ENCODE data around the gene TTLL8.

TTLL8 gene

DNA sequence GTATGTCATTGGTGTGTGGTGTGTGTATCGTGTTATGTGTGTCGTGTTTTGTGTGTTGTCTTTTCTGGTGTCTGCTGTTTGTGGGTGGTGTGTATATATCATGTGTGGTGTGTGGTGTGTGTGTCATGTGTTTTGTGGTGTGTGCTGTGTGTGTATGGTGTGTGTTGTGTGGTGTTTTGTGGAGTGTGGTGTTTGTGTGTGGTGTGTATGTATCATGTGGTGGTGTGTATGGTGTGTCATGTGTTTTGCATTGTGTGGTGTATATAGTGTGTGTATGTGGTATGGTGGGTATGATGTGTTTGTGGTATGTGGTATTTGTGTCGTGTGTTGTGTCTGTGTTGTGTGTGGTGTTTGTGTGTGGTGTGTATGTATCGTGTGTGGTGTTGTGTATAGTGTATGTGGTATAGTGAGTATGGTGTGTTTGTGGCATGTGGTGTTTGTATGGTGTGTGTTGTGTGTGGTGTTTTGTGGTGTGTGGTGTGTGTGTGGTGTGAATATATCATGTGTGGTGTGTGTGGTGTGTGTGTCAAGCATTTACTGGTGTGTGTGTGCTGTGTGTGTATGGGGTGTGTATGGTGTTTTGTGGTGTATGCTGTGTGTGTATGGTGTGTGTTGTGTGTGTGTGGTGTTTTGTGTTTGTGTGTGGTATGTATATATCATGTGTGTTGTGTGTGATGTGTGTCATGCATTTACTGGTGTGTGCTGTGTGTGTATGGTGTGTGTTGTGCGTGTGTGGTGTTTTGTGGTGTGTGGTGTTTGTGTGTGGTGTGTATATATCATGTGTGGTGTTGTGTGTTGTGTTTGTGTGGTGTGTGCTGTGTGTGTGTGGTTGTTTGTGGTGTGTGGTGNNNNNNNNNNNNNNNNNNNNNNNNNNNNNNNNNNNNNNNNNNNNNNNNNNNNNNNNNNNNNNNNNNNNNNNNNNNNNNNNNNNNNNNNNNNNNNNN lies 84.8 kb downstream of the TTLL8 start:
- H3K4me3 ChIP-seq (ENCODE audit: low read length), result no peak overlapping the region
- peak; percentile 56 for DNase-seq

DNA sequence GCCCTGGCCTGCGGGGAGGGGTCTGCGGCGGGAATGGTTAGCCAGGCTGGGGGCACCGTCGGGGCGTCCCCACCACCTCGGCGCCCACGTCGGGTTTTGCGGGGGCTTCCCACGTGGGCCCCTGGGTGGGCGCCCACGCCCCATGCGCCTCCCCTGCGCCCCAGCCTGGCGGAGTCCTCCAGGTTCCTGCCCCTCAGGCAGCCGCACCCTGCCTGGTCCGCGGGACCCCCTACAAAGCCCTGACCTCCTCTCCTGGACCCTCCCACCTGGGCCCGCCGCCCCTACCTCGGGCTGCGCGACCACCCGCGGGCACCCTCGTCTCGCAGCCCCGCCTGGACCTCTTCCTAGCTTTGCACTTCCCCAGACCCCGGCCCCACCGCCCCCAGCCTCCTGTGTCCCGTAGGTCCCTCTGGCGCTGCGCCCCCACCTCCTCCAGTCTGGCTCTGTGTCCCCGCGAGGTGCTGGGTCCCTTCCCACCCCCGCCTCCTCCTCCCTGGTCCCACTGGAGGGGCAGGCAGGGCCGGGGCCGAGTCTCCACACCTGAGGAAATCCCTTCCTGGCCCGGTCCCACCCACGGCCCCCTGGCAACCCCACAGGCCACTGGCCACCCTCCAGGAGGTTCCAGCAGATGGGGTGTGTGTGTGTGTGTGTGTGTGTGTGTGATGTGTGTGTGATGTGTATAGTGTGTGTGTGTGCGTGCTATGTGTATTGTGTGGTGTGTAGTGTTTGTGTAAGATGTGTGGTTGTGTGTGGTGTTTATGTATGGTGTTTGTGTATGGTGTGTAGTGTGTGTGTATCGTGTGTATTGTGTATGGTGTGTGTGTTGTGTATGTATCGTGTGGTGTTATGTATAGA lies 85.7 kb downstream of the TTLL8 start:
- DNase-seq, result no peak

More for the DNA sequence above, 84.8 kb downstream of the TTLL8 start:
- H3K18ac ChIP-seq (ENCODE audit: low read length), result no peak overlapping the region
- no peaks in the 10 kb centered on the region for H3K4me1 ChIP-seq (ENCODE audit: control insufficient read depth, low read depth, low read length)
- no peak overlapping the region for H2BK15ac ChIP-seq (replicated peaks; ENCODE audit: low read depth)
- H4K5ac ChIP-seq (ENCODE audit: low read length), result no peak overlapping the region
- H3K4me2 ChIP-seq (ENCODE audit: low read length), result no peak overlapping the region
- H4K8ac ChIP-seq (ENCODE audit: low read depth, low read length), result no peak overlapping the region
- no peak overlapping the region for H2BK5ac ChIP-seq (ENCODE audit: low read length)
- no peaks in the 10 kb centered on the region for H3K79me2 ChIP-seq (ENCODE audit: control insufficient read depth, insufficient read depth, low read length)
- no peak overlapping the region for H3K9ac ChIP-seq (ENCODE audit: low read length)
- no peak overlapping the region for H3K56ac ChIP-seq (ENCODE audit: low read length)
- H2BK120ac ChIP-seq (ENCODE audit: low read depth, low read length), result no peak overlapping the region
- H3K4ac ChIP-seq (ENCODE audit: low read depth, low read length), result no peak overlapping the region
- H2AK5ac ChIP-seq (ENCODE audit: low read length), result no peak overlapping the region
- 100% methylated on average over 5 of the region's 5 CpGs for WGBS (ENCODE audit: extremely low coverage, insufficient coverage, low lambda C conversion rate)
- no peaks in the 10 kb centered on the region for H3K79me1 ChIP-seq (ENCODE audit: low read length)
- H3K27ac ChIP-seq (ENCODE audit: low read depth, low read length), result no peak overlapping the region
- peaks cover 6% of the 10 kb centered on the region for H3K27me3 ChIP-seq (ENCODE audit: insufficient read depth, low read length, poor library complexity)
- H3K23ac ChIP-seq (ENCODE audit: low read length), result no peak overlapping the region
- H3K36me3 ChIP-seq (ENCODE audit: control insufficient read depth, insufficient read depth, low read length), result no peaks in the 10 kb centered on the region

DNA sequence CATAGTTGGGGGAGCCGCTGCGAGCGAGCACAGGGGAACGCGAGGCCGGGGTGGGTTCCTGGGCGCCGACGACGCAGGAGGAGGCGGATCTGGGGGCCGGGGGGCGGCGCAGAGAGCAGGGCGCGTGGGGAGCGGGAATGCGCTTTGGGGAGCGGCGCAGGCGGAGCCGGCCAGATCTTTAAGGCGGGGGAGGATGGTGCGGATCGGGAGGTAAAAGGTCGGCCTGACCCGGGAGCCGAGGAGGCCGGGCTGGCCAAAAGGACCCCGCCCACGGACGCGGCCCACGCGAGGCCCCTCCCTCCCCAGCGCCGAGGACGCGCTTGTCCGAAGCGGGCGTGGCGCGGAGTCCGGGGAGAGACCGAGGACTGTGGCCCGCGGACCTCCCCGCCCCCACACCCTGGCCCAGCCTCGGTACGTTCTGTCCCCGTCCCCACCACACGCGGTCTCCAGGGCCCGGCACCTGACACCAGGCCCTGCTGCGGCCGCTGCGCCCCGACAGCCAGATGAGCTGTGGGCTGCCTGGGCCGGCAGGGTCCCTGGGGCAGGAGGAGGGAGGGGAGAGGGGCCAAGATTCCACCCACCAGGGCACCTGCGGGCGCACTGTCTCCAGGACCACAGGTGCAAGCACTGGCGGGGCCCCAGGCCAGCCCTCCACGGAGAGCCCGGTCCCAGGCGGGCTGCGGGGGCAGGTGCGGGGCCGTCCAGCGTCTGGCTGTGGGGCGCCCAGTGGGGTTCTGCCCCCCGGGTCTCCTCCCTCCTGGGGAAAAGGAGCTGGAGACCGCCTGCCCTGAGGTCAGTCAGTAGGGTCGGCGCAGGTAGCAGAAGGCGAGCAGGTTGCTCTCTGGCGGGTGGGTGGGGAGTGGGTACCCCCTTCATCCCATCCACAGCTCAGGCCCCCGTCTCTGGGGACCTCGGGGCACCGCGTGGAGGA lies 86.6 kb downstream of the TTLL8 start:
- WGBS (ENCODE audit: extremely low coverage, insufficient coverage, low lambda C conversion rate), result no CpG with 5 or more reads among the region's 81 CpGs
- no peaks in the 10 kb centered on the region for H3K79me2 ChIP-seq (ENCODE audit: control insufficient read depth, insufficient read depth, low read length)
- H4K8ac ChIP-seq (ENCODE audit: low read depth, low read length), result no peak overlapping the region
- H3K4me2 ChIP-seq (ENCODE audit: low read length), result peak overlapping the region; percentile 29
- H3K23ac ChIP-seq (ENCODE audit: low read length), result no peak overlapping the region
- no peak overlapping the region for H3K4ac ChIP-seq (ENCODE audit: low read depth, low read length)
- no peaks in the 10 kb centered on the region for H3K4me1 ChIP-seq (ENCODE audit: control insufficient read depth, low read depth, low read length)
- DNase-seq, result no peak
- H2BK5ac ChIP-seq (ENCODE audit: low read length), result no peak overlapping the region
- peaks cover 6% of the 10 kb centered on the region for H3K27me3 ChIP-seq (ENCODE audit: insufficient read depth, low read length, poor library complexity)
- no peak overlapping the region for H3K4me3 ChIP-seq (ENCODE audit: low read length)
- peak overlapping the region; percentile 11 for H3K18ac ChIP-seq (ENCODE audit: low read length)
- no peak overlapping the region for H3K27ac ChIP-seq (ENCODE audit: low read depth, low read length)
- no peak overlapping the region for H4K5ac ChIP-seq (ENCODE audit: low read length)
- no peak overlapping the region for H2BK15ac ChIP-seq (replicated peaks; ENCODE audit: low read depth)
- H2BK120ac ChIP-seq (ENCODE audit: low read depth, low read length), result no peak overlapping the region
- no peaks in the 10 kb centered on the region for H3K36me3 ChIP-seq (ENCODE audit: control insufficient read depth, insufficient read depth, low read length)
- H3K56ac ChIP-seq (ENCODE audit: low read length), result peak overlapping the region; percentile 58
- peak overlapping the region; percentile 36 for H3K9ac ChIP-seq (ENCODE audit: low read length)
- H2AK5ac ChIP-seq (ENCODE audit: low read length), result no peak overlapping the region
- H3K79me1 ChIP-seq (ENCODE audit: low read length), result no peaks in the 10 kb centered on the region

More for the DNA sequence above, 85.7 kb downstream of the TTLL8 start:
- Histone ChIP-seq H3K4me1 (ENCODE audit: control insufficient read depth, low read depth, low read length) (no peaks in the 10 kb centered on the region), H2AK5ac (ENCODE audit: low read length) (no peak overlapping the region), H3K4me2 (ENCODE audit: low read length) (no peak overlapping the region), H3K4ac (ENCODE audit: low read depth, low read length) (no peak overlapping the region), H3K9ac (ENCODE audit: low read length) (no peak overlapping the region), H2BK120ac (ENCODE audit: low read depth, low read length) (no peak overlapping the region), H3K79me1 (ENCODE audit: low read length) (no peaks in the 10 kb centered on the region), H3K56ac (ENCODE audit: low read length) (no peak overlapping the region), H3K27ac (ENCODE audit: low read depth, low read length) (no peak overlapping the region), H3K79me2 (ENCODE audit: control insufficient read depth, insufficient read depth, low read length) (no peaks in the 10 kb centered on the region), H2BK5ac (ENCODE audit: low read length) (no peak overlapping the region), H4K5ac (ENCODE audit: low read length) (no peak overlapping the region), H3K23ac (ENCODE audit: low read length) (no peak overlapping the region), H3K36me3 (ENCODE audit: control insufficient read depth, insufficient read depth, low read length) (no peaks in the 10 kb centered on the region), H3K18ac (ENCODE audit: low read length) (no peak overlapping the region), H4K8ac (ENCODE audit: low read depth, low read length) (no peak overlapping the region), H2BK15ac (replicated peaks; ENCODE audit: low read depth) (no peak overlapping the region), H3K27me3 (ENCODE audit: insufficient read depth, low read length, poor library complexity) (peaks cover 6% of the 10 kb centered on the region), H3K4me3 (ENCODE audit: low read length) (no peak overlapping the region)
- 100% methylated on average over 3 of the region's 45 CpGs for WGBS (ENCODE audit: extremely low coverage, insufficient coverage, low lambda C conversion rate)

DNA sequence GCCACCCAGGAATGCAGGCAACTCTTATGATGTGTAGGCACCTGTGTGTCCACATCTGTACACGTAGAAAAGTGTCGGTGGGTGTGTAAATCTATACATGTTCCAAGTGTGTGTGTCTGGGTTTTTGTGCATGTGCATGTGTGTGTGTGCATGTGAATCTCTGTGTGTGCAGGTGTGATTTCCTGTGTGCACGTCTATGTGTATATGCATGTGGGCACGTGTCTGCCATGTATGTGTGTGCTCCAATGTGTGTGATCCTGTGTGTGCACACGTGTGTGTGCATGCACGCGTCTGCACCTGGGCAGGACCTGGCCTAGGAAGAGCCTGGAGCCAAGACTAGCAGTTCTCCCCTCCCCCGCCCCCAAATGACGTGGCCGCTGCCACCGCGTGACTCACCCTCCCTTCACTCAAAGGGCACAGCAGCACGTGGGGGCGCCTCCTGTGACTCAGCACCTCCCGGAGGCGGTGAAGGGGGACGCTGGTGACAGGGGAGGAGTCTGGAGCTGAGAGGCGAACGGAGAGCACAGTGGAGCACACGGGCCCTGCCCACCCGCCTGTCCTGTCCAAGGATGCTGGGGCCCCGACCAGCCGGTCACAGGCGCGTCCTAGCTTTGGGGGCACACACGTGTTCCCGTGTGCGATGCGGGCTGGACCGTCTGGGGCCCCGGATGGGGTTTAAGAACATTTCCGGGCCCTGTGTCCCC lies 87.4 kb downstream of the TTLL8 start:
- no peak overlapping the region for H3K27ac ChIP-seq (ENCODE audit: low read depth, low read length)
- no peaks in the 10 kb centered on the region for H3K79me1 ChIP-seq (ENCODE audit: low read length)
- H3K4me3 ChIP-seq (ENCODE audit: low read length), result no peak overlapping the region

More for the DNA sequence above, 87.4 kb downstream of the TTLL8 start:
- WGBS (ENCODE audit: extremely low coverage, insufficient coverage, low lambda C conversion rate), result no CpG with 5 or more reads among the region's 32 CpGs
- no peaks in the 10 kb centered on the region for H3K79me2 ChIP-seq (ENCODE audit: control insufficient read depth, insufficient read depth, low read length)
- H2BK120ac ChIP-seq (ENCODE audit: low read depth, low read length), result no peak overlapping the region
- H3K4me1 ChIP-seq (ENCODE audit: control insufficient read depth, low read depth, low read length), result no peaks in the 10 kb centered on the region
- no peak overlapping the region for H3K4ac ChIP-seq (ENCODE audit: low read depth, low read length)
- H3K56ac ChIP-seq (ENCODE audit: low read length), result peak overlapping the region; percentile 58
- H3K4me2 ChIP-seq (ENCODE audit: low read length), result peak overlapping the region; percentile 29
- peak overlapping the region; percentile 48 for H2AK5ac ChIP-seq (ENCODE audit: low read length)
- H3K27me3 ChIP-seq (ENCODE audit: insufficient read depth, low read length, poor library complexity), result peaks cover 6% of the 10 kb centered on the region
- no peak overlapping the region for H4K8ac ChIP-seq (ENCODE audit: low read depth, low read length)
- H3K9ac ChIP-seq (ENCODE audit: low read length), result peak overlapping the region; percentile 36
- H3K23ac ChIP-seq (ENCODE audit: low read length), result no peak overlapping the region
- no peak overlapping the region for H2BK5ac ChIP-seq (ENCODE audit: low read length)
- no peaks in the 10 kb centered on the region for H3K36me3 ChIP-seq (ENCODE audit: control insufficient read depth, insufficient read depth, low read length)
- no peak overlapping the region for H2BK15ac ChIP-seq (replicated peaks; ENCODE audit: low read depth)
- H3K18ac ChIP-seq (ENCODE audit: low read length), result peak overlapping the region; percentile 11
- peak; percentile 98 for DNase-seq
- no peak overlapping the region for H4K5ac ChIP-seq (ENCODE audit: low read length)
